OCI-LY3 (cell line): ENCODE results near the gene PHOSPHO1.

Experiments
- EZH2phosphoT487 ChIP-seq: fragments of 200-600 bp; shearing (Covaris generic); IDR thresholded peaks from 2 replicates; pipeline ENCODE4 v1.6.1; 2018; ENCODE audit warnings: antibody characterized with exemption, mixed run types, low read depth
- TF ChIP-seq, protein P1 (sequence below): fragments of 200-600, 300-600 bp; sonication (generic); IDR thresholded peaks from 2 replicates; pipeline ENCODE4 v1.5.1; 2014; ENCODE audit warnings: antibody characterized with exemption, low read length, low read depth

DNA sequence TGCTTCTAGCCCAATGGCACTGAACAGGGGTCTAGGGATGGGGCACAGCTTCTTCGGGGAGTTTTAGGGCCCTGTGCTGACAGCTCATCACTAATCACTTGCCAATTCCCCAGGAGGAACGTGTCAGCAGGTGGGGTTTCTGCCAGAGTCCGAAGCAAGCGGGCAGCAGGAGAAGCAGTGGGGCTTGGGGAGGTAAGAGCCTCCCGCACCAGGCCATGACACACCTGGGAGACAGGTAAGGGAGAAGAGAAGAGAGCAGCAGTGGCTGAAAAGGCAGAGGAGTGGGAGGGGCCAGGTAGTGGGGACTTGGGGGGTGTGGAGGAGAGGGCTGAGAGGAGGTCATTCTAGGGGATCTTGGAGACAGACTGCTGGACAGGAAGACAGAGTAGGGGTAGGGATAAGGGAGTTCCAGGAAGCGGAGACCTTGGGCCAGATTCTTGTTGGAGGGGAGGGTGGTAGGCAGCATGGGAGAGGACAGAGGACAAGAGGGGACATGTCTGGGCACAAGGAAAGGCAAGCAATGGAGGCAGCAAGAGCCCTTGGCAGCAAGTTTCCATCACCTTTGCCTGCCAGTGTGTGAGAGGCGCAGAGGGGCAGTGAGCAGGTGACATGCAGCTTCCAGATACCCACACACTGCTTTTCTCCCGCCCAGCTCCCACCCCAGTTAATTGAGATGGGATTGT is 4.9 kb downstream of the PHOSPHO1 start:
- TF ChIP-seq, protein P1, sequence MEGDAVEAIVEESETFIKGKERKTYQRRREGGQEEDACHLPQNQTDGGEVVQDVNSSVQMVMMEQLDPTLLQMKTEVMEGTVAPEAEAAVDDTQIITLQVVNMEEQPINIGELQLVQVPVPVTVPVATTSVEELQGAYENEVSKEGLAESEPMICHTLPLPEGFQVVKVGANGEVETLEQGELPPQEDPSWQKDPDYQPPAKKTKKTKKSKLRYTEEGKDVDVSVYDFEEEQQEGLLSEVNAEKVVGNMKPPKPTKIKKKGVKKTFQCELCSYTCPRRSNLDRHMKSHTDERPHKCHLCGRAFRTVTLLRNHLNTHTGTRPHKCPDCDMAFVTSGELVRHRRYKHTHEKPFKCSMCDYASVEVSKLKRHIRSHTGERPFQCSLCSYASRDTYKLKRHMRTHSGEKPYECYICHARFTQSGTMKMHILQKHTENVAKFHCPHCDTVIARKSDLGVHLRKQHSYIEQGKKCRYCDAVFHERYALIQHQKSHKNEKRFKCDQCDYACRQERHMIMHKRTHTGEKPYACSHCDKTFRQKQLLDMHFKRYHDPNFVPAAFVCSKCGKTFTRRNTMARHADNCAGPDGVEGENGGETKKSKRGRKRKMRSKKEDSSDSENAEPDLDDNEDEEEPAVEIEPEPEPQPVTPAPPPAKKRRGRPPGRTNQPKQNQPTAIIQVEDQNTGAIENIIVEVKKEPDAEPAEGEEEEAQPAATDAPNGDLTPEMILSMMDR = no peak
- TF ChIP-seq EZH2phosphoT487 = no peak
